Astrocyte of the spinal cord (primary cell): ENCODE results near the gene OSBPL5.

Source experiments
- DNase-seq: peaks from one replicate; pipeline ENCODE4 v3.0.0; 2011; ENCODE audit warnings: low read depth, low spot score
- H3K4me3 ChIP-seq: 2 replicates; pipeline ENCODE4 v1.5.1; 2011; ENCODE audit warnings: low read depth, mild to moderate bottlenecking, low read length, moderate library complexity
- in situ Hi-C: cut with HindIII; loops from 2 replicates; pipeline ENCODE4 v1.10.0; 2017; ENCODE audit warnings: low sequenced_read_pairs
- TF ChIP-seq, protein P1 (sequence below): IDR thresholded peaks from 2 replicates; pipeline ENCODE4 v1.5.1; 2012; ENCODE audit warnings: low read depth, mild to moderate bottlenecking, low read length, inconsistent platforms

Gene OSBPL5

DNA sequence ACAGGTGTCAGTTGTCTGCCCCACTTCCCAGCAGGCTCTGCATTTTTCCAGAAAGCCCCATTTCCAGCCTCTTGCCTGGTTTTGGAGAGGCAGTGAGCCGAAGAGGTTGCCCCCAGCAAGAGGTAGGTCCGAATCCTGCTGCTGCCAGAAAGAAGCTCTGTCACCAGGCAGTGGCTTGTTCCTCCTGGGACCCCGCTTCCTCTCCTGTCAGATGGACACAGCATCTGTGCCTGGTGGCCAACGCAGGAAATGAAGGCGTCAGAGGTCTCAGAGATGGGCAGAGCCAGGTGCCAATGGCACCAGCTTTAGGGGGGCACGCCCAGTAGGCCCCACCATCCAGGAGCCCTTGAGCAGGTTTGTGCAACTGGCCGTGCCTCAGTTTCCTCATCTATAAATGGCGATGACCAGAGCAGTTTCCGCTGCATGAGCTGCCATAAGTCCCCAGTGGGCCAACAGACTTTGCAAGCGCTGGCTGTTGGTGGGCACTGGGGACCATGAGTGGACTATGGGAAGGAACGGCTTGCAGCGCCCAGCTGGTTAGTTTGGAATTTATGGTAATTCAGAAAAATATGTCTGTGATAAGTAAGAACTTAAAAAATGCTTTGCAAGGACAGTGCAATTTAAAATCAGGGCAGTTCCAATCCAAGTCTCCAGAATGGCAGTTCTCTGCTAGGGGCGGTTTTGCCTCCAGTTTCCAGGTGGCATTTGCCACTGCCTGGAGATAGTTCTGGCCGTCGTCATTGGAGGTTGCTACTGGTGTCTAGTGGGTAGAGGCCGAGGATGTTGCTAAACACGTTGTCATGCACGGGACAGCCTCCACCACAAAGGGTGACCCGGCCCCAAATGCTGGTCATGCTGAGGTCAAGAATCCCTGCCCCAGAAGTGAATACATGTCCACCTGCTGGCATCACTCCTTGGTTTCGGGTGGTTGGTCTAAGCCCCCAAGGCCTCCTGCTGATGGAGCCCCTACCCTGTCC, 2.3 kb upstream of the OSBPL5 start:
- H3K4me3 ChIP-seq = no peak overlapping the region
- in situ Hi-C loops = no loop called here
- DNase-seq = no peak
- TF ChIP-seq, protein P1, sequence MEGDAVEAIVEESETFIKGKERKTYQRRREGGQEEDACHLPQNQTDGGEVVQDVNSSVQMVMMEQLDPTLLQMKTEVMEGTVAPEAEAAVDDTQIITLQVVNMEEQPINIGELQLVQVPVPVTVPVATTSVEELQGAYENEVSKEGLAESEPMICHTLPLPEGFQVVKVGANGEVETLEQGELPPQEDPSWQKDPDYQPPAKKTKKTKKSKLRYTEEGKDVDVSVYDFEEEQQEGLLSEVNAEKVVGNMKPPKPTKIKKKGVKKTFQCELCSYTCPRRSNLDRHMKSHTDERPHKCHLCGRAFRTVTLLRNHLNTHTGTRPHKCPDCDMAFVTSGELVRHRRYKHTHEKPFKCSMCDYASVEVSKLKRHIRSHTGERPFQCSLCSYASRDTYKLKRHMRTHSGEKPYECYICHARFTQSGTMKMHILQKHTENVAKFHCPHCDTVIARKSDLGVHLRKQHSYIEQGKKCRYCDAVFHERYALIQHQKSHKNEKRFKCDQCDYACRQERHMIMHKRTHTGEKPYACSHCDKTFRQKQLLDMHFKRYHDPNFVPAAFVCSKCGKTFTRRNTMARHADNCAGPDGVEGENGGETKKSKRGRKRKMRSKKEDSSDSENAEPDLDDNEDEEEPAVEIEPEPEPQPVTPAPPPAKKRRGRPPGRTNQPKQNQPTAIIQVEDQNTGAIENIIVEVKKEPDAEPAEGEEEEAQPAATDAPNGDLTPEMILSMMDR = no peak

- DNase-seq = no peak
- no peak overlapping the region for H3K4me3 ChIP-seq
- TF ChIP-seq, protein P1 = no peak
- in situ Hi-C loops = no loop called here
Measured at GRCh38 chr11:3166268-3167142, 1.4 kb upstream of the OSBPL5 start.

- TF ChIP-seq, protein P1 = no peak
- in situ Hi-C loops = no loop called here
- DNase-seq = no peak
- no peak overlapping the region for H3K4me3 ChIP-seq
Measured at GRCh38 chr11:3165916-3166267, 782 bp upstream of the OSBPL5 start.

- TF ChIP-seq, protein P1 = no peak
- in situ Hi-C loops = no loop called here
- DNase-seq = no peak
- H3K4me3 ChIP-seq = peak overlapping the region; percentile 87
Measured at GRCh38 chr11:3164552-3165151, 458 bp downstream of the OSBPL5 start.

DNA sequence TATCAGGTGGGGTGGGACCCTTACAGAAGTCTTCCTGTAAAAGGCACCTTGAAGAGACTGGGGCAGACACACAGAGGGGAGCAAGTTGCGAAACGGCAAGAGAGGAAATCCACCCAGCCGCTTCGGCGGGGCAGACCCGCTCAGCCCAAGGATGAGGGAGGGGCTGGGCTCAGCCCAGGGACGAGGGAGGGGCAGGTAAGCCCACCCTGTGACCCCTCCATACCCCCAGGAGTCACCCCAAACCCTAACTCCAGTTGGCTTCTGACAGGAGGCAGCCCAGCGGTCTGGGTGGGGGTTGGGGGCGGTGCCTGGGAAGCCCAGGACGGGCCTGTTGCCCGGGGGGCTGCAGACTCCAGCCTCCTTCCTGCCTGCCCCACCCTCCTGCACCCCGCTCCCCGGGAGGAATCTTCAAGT, 965 bp downstream of the OSBPL5 start:
- no peak for DNase-seq
- peak overlapping the region; percentile 87 for H3K4me3 ChIP-seq
- in situ Hi-C loops = no loop called here
- TF ChIP-seq, protein P1 = no peak

DNA sequence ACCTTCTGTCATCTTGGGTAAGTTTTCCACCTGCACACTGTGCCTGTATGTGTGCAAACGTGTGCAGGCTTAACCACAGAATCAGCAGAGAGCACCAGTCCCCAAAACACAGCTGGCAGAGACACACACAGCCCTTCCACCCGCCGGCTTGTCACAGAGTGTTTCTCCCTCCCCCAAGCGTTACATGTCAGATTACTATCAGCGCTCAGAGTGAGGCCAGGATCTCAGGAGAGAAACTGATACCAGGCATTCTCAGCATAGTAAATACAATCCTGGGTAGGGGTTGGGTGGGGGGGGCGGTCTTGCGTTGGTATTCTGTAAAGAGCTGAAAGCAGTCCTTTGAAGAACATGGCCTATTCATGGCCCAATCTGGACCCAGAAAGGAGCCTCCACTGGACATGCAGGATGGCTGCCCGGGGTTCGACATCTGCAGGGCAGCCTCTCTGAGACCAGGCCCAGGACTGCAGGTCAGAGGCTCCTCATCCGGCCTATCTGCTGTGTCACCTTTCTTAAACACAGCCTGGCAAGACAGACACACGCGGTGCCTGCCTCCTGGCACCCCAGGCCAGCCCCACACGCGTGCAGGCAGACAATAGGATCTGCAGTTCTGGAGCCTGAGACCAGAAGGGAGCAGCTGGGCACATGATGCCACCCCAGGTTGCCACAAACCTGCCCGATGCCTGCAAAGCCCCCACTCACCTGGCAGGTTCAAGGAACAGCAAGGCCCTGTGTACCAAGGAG, 1.7 kb downstream of the OSBPL5 start:
- in situ Hi-C loops = no loop called here
- H3K4me3 ChIP-seq = peak overlapping the region; percentile 87
- no peak for DNase-seq
- TF ChIP-seq, protein P1 = no peak
